GM12874 (cell line): ENCODE data around the gene SFMBT2.

ENCODE experiments used
- TF ChIP-seq, protein P1 (sequence below): IDR thresholded peaks from 2 replicates; pipeline ENCODE4 v1.5.1; 2011; ENCODE audit warnings: low read depth, mild to moderate bottlenecking, control low read depth, low read length, moderate library complexity; ENCODE audit not compliant: insufficient read depth

SFMBT2 gene

GRCh38 chr10:7315906-7316305 lies 94.9 kb downstream of the SFMBT2 start:
- TF ChIP-seq, protein P1, sequence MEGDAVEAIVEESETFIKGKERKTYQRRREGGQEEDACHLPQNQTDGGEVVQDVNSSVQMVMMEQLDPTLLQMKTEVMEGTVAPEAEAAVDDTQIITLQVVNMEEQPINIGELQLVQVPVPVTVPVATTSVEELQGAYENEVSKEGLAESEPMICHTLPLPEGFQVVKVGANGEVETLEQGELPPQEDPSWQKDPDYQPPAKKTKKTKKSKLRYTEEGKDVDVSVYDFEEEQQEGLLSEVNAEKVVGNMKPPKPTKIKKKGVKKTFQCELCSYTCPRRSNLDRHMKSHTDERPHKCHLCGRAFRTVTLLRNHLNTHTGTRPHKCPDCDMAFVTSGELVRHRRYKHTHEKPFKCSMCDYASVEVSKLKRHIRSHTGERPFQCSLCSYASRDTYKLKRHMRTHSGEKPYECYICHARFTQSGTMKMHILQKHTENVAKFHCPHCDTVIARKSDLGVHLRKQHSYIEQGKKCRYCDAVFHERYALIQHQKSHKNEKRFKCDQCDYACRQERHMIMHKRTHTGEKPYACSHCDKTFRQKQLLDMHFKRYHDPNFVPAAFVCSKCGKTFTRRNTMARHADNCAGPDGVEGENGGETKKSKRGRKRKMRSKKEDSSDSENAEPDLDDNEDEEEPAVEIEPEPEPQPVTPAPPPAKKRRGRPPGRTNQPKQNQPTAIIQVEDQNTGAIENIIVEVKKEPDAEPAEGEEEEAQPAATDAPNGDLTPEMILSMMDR, result no peak

DNA sequence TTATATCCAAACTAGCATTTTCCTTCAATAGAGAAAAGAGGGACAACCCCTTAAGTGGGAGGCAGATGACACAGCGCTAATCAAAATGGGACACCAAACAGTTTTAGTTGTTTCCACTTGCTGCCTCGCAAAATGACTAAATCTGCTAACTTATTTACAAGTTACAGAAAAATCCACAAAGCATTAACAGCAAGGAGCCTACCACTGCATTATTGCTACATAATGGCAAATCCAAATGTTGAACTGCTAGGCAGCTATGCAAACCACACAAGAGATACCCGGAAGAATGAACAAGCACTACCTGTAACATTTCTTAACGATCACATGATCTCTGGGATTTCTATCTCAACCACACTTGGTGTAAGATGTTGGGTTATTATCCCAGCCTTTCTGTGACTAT lies 96.7 kb downstream of the SFMBT2 start:
- TF ChIP-seq, protein P1, result no peak

DNA sequence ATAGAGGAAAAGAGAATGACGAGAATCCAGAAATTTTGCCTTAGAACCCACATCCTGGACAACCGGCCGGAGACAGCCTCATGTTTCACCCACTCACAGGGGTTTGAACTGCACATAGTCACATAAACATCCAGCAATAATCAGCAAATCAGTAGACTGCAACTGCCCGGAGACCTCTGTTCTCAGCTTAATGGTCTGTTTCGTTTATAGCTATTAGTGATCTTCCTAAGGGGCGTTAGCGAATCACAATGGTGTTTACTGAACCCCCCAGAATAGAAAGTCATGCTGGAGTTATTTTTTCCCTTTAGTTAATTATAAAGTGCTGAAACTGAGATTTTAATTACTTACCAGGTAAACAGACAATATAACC lies 98.4 kb downstream of the SFMBT2 start:
- TF ChIP-seq, protein P1, result no peak

GRCh38 chr10:7311218-7311849 lies 99.5 kb downstream of the SFMBT2 start:
- TF ChIP-seq, protein P1, result no peak

DNA sequence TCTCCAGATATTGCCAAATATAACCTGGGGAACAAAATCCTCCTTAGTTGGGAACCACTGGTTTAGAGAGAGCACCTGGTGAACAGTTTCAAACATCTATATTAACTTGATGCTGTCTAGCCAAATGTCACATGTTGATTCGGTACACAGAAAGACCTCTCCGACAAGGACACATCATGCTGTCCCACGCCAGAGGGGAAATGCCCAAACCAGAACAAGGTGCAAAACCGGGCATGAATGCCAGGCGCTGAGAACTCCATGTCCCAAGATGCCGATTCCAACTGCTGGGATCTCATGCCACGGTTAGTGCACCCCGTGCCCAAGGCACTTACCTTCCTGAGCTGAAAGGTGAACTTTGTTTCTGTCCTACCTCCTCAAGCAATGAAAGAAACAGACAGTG lies 100.8 kb downstream of the SFMBT2 start:
- TF ChIP-seq, protein P1, result no peak

DNA sequence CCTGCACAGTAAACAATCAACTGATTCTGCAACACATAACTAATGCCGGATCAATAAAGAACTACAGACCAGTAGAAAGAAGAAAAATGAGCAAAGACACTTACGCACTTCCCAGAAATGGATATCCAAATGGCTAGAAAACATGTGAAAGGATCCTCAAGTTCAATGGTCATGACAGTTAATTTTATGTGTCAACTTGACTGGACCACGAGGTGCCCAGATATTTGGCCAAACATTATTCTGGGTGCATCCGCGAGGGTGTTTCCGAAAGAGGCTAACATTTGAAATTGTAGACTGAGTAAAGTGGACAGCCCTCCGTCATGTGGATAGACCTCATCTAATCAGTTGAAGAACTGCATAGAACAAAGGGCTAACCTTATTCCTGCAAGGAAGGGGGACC lies 102.0 kb downstream of the SFMBT2 start:
- TF ChIP-seq, protein P1, result no peak

GRCh38 chr10:7306616-7307015 lies 104.2 kb downstream of the SFMBT2 start:
- TF ChIP-seq, protein P1, result no peak

DNA sequence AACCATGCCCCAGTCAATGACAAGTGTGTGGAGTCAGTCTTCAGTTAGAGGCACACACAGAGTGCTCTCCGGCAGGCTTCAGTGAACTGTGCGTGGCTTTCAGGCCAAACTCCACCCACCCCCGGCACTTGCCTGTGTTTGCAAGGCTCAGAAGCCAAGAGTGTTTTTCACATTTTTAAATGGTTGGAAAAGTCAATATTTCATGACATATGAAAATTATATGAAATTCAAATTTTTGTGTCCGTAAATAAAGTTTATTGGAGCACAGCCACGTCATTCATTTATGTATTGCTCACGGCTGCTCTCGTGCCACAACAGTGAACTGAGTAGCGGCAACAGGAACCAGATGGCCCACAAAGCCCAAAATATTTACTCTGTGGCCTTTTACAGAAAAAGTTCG lies 104.7 kb downstream of the SFMBT2 start:
- TF ChIP-seq, protein P1, result no peak
